Measurements from ENCODE around the gene ARHGAP23. TPM values are rescaled to one million over a fixed set of nuclear protein-coding genes. Genes with fewer than 3 reads are reported as not detected.

ARHGAP23 gene
- total and polyA plus RNA-seq, 10 of the 15 experiments (the other 5 are each of a cell fraction or from before 2014, with no cell fraction given), result 0.23 to 5.8 (median 2.1) TPM

- no TSS peak for BruUV-seq (replicated peaks)
- Histone ChIP-seq H3K4me2 (ENCODE audit: control insufficient read depth, insufficient read depth) (no peak overlapping the region), H4K20me1 (ENCODE audit: control insufficient read depth, insufficient read depth) (no peaks in the 10 kb centered on the region), H3K79me2 (ENCODE audit: control insufficient read depth, insufficient read depth, low read length) (no peaks in the 10 kb centered on the region), H3K27ac (ENCODE audit: control insufficient read depth, insufficient read depth) (no peak overlapping the region), H3K9ac (ENCODE audit: control insufficient read depth, insufficient read depth, low read length) (no peak overlapping the region), H3K4me1 (ENCODE audit: control insufficient read depth, insufficient read depth, low read length) (no peaks in the 10 kb centered on the region; the same call in 1 of the 2 replicates), H3K36me3 (ENCODE audit: control insufficient read depth in 2 of 2, insufficient read depth in 2 of 2, low read length in 1 of 2) (no peaks in the 10 kb centered on the region), H3K27me3 (replicated peaks in 1 of 2; ENCODE audit: control insufficient read depth in 2 of 2, insufficient read depth in 2 of 2, low read length in 1 of 2) (peaks cover 3 to 6% of the 10 kb centered on the region in 2 experiments; a peak in 3 of 4 replicates), H2AFZ (ENCODE audit: control insufficient read depth, low read depth, low read length) (no peak overlapping the region), H3K4me3 (no peak overlapping the region), H3K9me3 (replicated peaks; ENCODE audit: control insufficient read depth, insufficient read depth, low read length) (no peaks in the 10 kb centered on the region)
- no peak for TF ChIP-seq NR2C2 (IDR thresholded peaks at IDR 0.05; ENCODE audit: borderline replicate concordance, control insufficient read depth, insufficient read length, low read depth)
- no peak for TF ChIP-seq MLLT1 (IDR thresholded peaks at IDR 0.05)
- no peak for TF ChIP-seq SREBF2 (IDR thresholded peaks at IDR 0.05; ENCODE audit: low read length)
- TF ChIP-seq IRF4 (IDR thresholded peaks at IDR 0.05; ENCODE audit: low read depth, low read length), result no peak
- TF ChIP-seq BHLHE40 (IDR thresholded peaks at IDR 0.05; ENCODE audit: borderline replicate concordance in 1 of 2, low read depth in 2 of 2, low read length in 1 of 2), result no peak
- TF ChIP-seq SMAD1 (IDR thresholded peaks at IDR 0.05; ENCODE audit: low read depth, partially characterized antibody), result no peak
- TF ChIP-seq NKRF (conservative IDR thresholded peaks at IDR 0.05), result no peak
- no peak for TF ChIP-seq KLF5 (IDR thresholded peaks at IDR 0.05; ENCODE audit: partially characterized antibody)
- TF ChIP-seq DPF2 (IDR thresholded peaks at IDR 0.05), result no peak
- TF ChIP-seq FOXM1 (IDR thresholded peaks at IDR 0.05; ENCODE audit: low read depth, low read length), result no peak
- no peak for TF ChIP-seq TBL1XR1 (IDR thresholded peaks at IDR 0.05; ENCODE audit: low read depth, low read length)
- TF ChIP-seq POLR2A (IDR thresholded peaks at IDR 0.05; ENCODE audit: low read depth, low read length), result no peak
- no peak for TF ChIP-seq RCOR1 (conservative IDR thresholded peaks at IDR 0.05; ENCODE audit: low read depth, low read length)
- no peak for TF ChIP-seq ELK1 (IDR thresholded peaks at IDR 0.05; ENCODE audit: low read depth, low read length)
- TF ChIP-seq EP300 (IDR thresholded peaks at IDR 0.05; ENCODE audit: borderline replicate concordance in 1 of 2, control insufficient read depth in 1 of 2, low read depth in 2 of 2, low read length in 2 of 2), result no peak
- TF ChIP-seq BCL3 (IDR thresholded peaks at IDR 0.05; ENCODE audit: borderline replicate concordance, insufficient read depth, low read depth, low read length, poor library complexity, severe bottlenecking), result no peak
- ChIA-PET POLR2A (no interaction called here), CTCF (no interaction called here), SMC1A (ENCODE audit: uncharacterized antibody, unreplicated experiment) (no interaction called here), RAD21 (ENCODE audit: unreplicated experiment) (no interaction called here)
- in situ Hi-C loops (cut with MboI), result no loop called here
- DNase-seq (ENCODE audit: low read depth, low spot score) (no peak), ATAC-seq (no peak), FAIRE-seq (no peak)
- intact Hi-C loops (cut with micrococcal nuclease; ENCODE audit: unreplicated experiment), result no loop called here
- 35% methylated on average over 6 of the region's 6 CpGs for WGBS (ENCODE audit: insufficient coverage, insufficient replicate concordance, low lambda C conversion rate, missing lambda C conversion rate)
Observed at GRCh38 chr17:38458521-38458920, 30.3 kb downstream of the ARHGAP23 start.
